SK-N-SH treated with all-trans-retinoic acid at 6 μM for 48 hours (cell line): ENCODE data around the gene ZNF559.

Experiments
- ATAC-seq: fragments of 200-7000 bp; cut with Tn5 transposase; 3 replicates; pipeline ENCODE4 v1.9.1; 2020; ENCODE audit warnings: mild to moderate bottlenecking, moderate library complexity
- ARNTL ChIP-seq: fragments of 450-650 bp; formaldehyde crosslinking; IDR thresholded peaks from 2 replicates; pipeline ENCODE4 v1.5.0; 2020; ENCODE audit warnings: low read depth, mild to moderate bottlenecking, moderate library complexity, borderline replicate concordance
- BACH2 ChIP-seq: fragments of 250-450 bp; sonication (Bioruptor Pico); IDR thresholded peaks from 2 replicates; pipeline ENCODE4 v1.9.0; 2021; ENCODE audit warnings: mild to moderate bottlenecking, borderline replicate concordance
- CREB5 ChIP-seq: fragments of 250-450 bp; sonication (Bioruptor Pico); IDR thresholded peaks from 2 replicates; pipeline ENCODE4 v1.5.1; 2020; ENCODE audit warnings: low read depth, mild to moderate bottlenecking, moderate library complexity
- CSDC2 ChIP-seq: fragments of 250-450 bp; sonication (Bioruptor Pico); IDR thresholded peaks from 2 replicates; pipeline ENCODE4 v1.5.0; 2020; ENCODE audit warnings: mild to moderate bottlenecking, moderate library complexity
- ESRRG ChIP-seq: fragments of 250-450 bp; sonication (Bioruptor Pico); IDR thresholded peaks from 2 replicates; pipeline ENCODE4 v1.6.1; 2021; ENCODE audit warnings: mild to moderate bottlenecking
- ISL1 ChIP-seq: fragments of 250-450 bp; sonication (Bioruptor Pico); IDR thresholded peaks from 2 replicates; pipeline ENCODE4 v2.1.2; 2022; ENCODE audit warnings: mild to moderate bottlenecking, moderate library complexity
- OSR1 ChIP-seq: fragments of 250-450 bp; sonication (Bioruptor Pico); IDR thresholded peaks from 2 replicates; pipeline ENCODE4 v1.8.0; 2022; ENCODE audit warnings: moderate library complexity, mild to moderate bottlenecking, inconsistent platforms
- PPARA ChIP-seq: fragments of 250-450 bp; sonication (Bioruptor Pico); IDR thresholded peaks from 2 replicates; pipeline ENCODE4 v1.5.0; 2020; ENCODE audit warnings: mild to moderate bottlenecking, borderline replicate concordance
- RARB ChIP-seq: fragments of 250-450 bp; sonication (Bioruptor Pico); IDR thresholded peaks from 2 replicates; pipeline ENCODE4 v1.8.0; 2021; ENCODE audit warnings: mild to moderate bottlenecking, moderate library complexity
- TCF4 ChIP-seq: fragments of 250-450 bp; sonication (Bioruptor Pico); IDR thresholded peaks from 2 replicates; pipeline ENCODE4 v1.8.0; 2021; ENCODE audit warnings: mild to moderate bottlenecking, moderate library complexity, borderline replicate concordance
- TOX ChIP-seq: fragments of 250-450 bp; sonication (Bioruptor Pico); IDR thresholded peaks from 2 replicates; pipeline ENCODE4 v1.8.0; 2021; ENCODE audit warnings: mild to moderate bottlenecking, moderate library complexity, borderline replicate concordance
- TSHZ2 ChIP-seq: fragments of 250-450 bp; sonication (Bioruptor Pico); IDR thresholded peaks from 2 replicates; pipeline ENCODE4 v1.5.0; 2020; ENCODE audit warnings: mild to moderate bottlenecking, moderate library complexity
- ZC3H10 ChIP-seq: fragments of 250-450 bp; sonication (Bioruptor Pico); IDR thresholded peaks from 2 replicates; pipeline ENCODE4 v1.5.1; 2021; ENCODE audit warnings: mild to moderate bottlenecking, moderate library complexity
- ZFP3 ChIP-seq: fragments of 250-450 bp; sonication (Bioruptor Pico); IDR thresholded peaks from 2 replicates; pipeline ENCODE4 v1.5.0; 2020; ENCODE audit warnings: mild to moderate bottlenecking, moderate library complexity
- ZFP30 ChIP-seq: fragments of 450-650 bp; formaldehyde crosslinking; IDR thresholded peaks from 2 replicates; pipeline ENCODE4 v1.5.0; 2022; ENCODE audit warnings: mild to moderate bottlenecking, moderate library complexity
- ZNF565 ChIP-seq: fragments of 450-650 bp; formaldehyde crosslinking; conservative IDR thresholded peaks from 2 replicates; pipeline ENCODE4 v1.5.0; 2020; ENCODE audit warnings: low read depth, mild to moderate bottlenecking, moderate library complexity
- ZNF70 ChIP-seq: fragments of 450-650 bp; formaldehyde crosslinking; IDR thresholded peaks from 2 replicates; pipeline ENCODE4 v1.5.0; 2020; ENCODE audit warnings: mild to moderate bottlenecking, moderate library complexity
- ZNF8 ChIP-seq: fragments of 450-650 bp; formaldehyde crosslinking; IDR thresholded peaks from 2 replicates; pipeline ENCODE4 v1.5.0; 2020; ENCODE audit warnings: mild to moderate bottlenecking, moderate library complexity
- TF ChIP-seq, protein P1 (sequence below): fragments of 250-450 bp; sonication (Bioruptor Pico); IDR thresholded peaks from 2 replicates; pipeline ENCODE4 v1.8.0; 2020; ENCODE audit warnings: mild to moderate bottlenecking, moderate library complexity, borderline replicate concordance
- TF ChIP-seq, protein P2 (sequence below): fragments of 250-450 bp; sonication (Bioruptor Pico); IDR thresholded peaks from 2 replicates; pipeline ENCODE4 v1.5.1; 2021; ENCODE audit warnings: mild to moderate bottlenecking, moderate library complexity
- TF ChIP-seq, protein P3 (sequence below): fragments of 250-450 bp; sonication (Bioruptor Pico); IDR thresholded peaks from 2 replicates; pipeline ENCODE4 v1.8.0; 2021; ENCODE audit warnings: low read depth, mild to moderate bottlenecking, moderate library complexity, borderline replicate concordance

The ZNF559 gene

GRCh38 chr19:9329999-9330398 is 6.0 kb downstream of the ZNF559 start:
- no peak for ATAC-seq
- TF ChIP-seq RARB (CRISPR knock-in tag) = no peak
- TF ChIP-seq, protein P1, sequence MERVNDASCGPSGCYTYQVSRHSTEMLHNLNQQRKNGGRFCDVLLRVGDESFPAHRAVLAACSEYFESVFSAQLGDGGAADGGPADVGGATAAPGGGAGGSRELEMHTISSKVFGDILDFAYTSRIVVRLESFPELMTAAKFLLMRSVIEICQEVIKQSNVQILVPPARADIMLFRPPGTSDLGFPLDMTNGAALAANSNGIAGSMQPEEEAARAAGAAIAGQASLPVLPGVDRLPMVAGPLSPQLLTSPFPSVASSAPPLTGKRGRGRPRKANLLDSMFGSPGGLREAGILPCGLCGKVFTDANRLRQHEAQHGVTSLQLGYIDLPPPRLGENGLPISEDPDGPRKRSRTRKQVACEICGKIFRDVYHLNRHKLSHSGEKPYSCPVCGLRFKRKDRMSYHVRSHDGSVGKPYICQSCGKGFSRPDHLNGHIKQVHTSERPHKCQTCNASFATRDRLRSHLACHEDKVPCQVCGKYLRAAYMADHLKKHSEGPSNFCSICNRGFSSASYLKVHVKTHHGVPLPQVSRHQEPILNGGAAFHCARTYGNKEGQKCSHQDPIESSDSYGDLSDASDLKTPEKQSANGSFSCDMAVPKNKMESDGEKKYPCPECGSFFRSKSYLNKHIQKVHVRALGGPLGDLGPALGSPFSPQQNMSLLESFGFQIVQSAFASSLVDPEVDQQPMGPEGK (CRISPR knock-in tag) = no peak
- no peak for TF ChIP-seq ZFP3 (CRISPR knock-in tag)
- no peak for TF ChIP-seq BACH2 (CRISPR knock-in tag)
- no peak for TF ChIP-seq TSHZ2 (CRISPR knock-in tag)
- TF ChIP-seq ISL1 (CRISPR knock-in tag) = no peak
- TF ChIP-seq ZNF565 = no peak
- no peak for TF ChIP-seq ESRRG (CRISPR knock-in tag)
- no peak for TF ChIP-seq TCF4 (CRISPR knock-in tag)
- no peak for TF ChIP-seq CSDC2 (CRISPR knock-in tag)
- TF ChIP-seq ARNTL (CRISPR knock-in tag) = no peak
- no peak for TF ChIP-seq ZFP30 (CRISPR knock-in tag)
- TF ChIP-seq OSR1 (CRISPR knock-in tag) = no peak
- TF ChIP-seq, protein P2, sequence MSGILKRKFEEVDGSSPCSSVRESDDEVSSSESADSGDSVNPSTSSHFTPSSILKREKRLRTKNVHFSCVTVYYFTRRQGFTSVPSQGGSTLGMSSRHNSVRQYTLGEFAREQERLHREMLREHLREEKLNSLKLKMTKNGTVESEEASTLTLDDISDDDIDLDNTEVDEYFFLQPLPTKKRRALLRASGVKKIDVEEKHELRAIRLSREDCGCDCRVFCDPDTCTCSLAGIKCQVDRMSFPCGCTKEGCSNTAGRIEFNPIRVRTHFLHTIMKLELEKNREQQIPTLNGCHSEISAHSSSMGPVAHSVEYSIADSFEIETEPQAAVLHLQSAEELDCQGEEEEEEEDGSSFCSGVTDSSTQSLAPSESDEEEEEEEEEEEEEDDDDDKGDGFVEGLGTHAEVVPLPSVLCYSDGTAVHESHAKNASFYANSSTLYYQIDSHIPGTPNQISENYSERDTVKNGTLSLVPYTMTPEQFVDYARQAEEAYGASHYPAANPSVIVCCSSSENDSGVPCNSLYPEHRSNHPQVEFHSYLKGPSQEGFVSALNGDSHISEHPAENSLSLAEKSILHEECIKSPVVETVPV (CRISPR knock-in tag) = no peak
- no peak for TF ChIP-seq CREB5 (CRISPR knock-in tag)
- no peak for TF ChIP-seq ZC3H10
- no peak for TF ChIP-seq ZNF8 (CRISPR knock-in tag)
- TF ChIP-seq, protein P3, sequence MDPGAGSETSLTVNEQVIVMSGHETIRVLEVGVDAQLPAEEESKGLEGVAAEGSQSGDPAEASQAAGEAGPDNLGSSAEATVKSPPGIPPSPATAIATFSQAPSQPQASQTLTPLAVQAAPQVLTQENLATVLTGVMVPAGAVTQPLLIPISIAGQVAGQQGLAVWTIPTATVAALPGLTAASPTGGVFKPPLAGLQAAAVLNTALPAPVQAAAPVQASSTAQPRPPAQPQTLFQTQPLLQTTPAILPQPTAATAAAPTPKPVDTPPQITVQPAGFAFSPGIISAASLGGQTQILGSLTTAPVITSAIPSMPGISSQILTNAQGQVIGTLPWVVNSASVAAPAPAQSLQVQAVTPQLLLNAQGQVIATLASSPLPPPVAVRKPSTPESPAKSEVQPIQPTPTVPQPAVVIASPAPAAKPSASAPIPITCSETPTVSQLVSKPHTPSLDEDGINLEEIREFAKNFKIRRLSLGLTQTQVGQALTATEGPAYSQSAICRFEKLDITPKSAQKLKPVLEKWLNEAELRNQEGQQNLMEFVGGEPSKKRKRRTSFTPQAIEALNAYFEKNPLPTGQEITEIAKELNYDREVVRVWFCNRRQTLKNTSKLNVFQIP (CRISPR knock-in tag) = no peak
- no peak for TF ChIP-seq ZNF70 (CRISPR knock-in tag)

GRCh38 chr19:9342610-9343304 is 18.8 kb downstream of the ZNF559 start:
- ATAC-seq = no peak
- no peak for TF ChIP-seq ESRRG (CRISPR knock-in tag)
- TF ChIP-seq, protein P2 (CRISPR knock-in tag) = no peak
- no peak for TF ChIP-seq PPARA (CRISPR knock-in tag)
- TF ChIP-seq TOX = no peak
- no peak for TF ChIP-seq ZNF8 (CRISPR knock-in tag)
- no peak for TF ChIP-seq OSR1 (CRISPR knock-in tag)
- TF ChIP-seq CREB5 (CRISPR knock-in tag) = no peak
- TF ChIP-seq ZNF70 (CRISPR knock-in tag) = no peak
- no peak for TF ChIP-seq TCF4 (CRISPR knock-in tag)
- no peak for TF ChIP-seq RARB (CRISPR knock-in tag)
- TF ChIP-seq ARNTL (CRISPR knock-in tag) = no peak
- no peak for TF ChIP-seq ZFP3 (CRISPR knock-in tag)
- TF ChIP-seq, all 23 proteins: peak for 0
